HepG2 (cell line): Measurements from ENCODE around the gene B3GNT2. TPM values are rescaled to one million over a fixed set of nuclear protein-coding genes. Genes with fewer than 3 reads are reported as not detected.
A peak's percentile ranks its signal among the peaks of the same experiment; 100 is the strongest.

ENCODE experiments used
- ATAC-seq: fragments of 200-7000 bp; cut with Tn5 transposase; 3 replicates; pipeline ENCODE4 v1.9.1; 2020; ENCODE audit warnings: mild to moderate bottlenecking, moderate library complexity
- BruUV-seq: library from RNA; stranded (reverse); fragments of 400-500 nt; replicated peaks from 2 replicates; lab custom pipeline; 2021; lab: Mats Ljungman, UMichigan
- CTCF ChIA-PET: fragments of 300-600 bp; formaldehyde crosslinking; extraction: SDS; loops from one replicate; lab custom pipeline; 2021; ENCODE audit warnings: low total read pairs, inconsistent platforms, low intra/inter-chr PET ratio; lab: Yijun Ruan, JAX
- POLR2A ChIA-PET: fragments of 350-600 bp; sonication (Branson Sonifier 250); formaldehyde crosslinking; loops from one replicate; lab custom pipeline; 2020; ENCODE audit warnings: antibody characterized with exemption, inconsistent platforms; lab: Yijun Ruan, JAX
- DNase-seq: peaks from one replicate; pipeline ENCODE4 v3.0.0-alpha.2; 2015; ENCODE audit warnings: low spot score
- FAIRE-seq: peaks from 3 replicates; lab custom pipeline; 2011; peaks lifted over from hg19 to GRCh38; lab: Jason Lieb, UNC
- H2AFZ ChIP-seq: one replicate; pipeline ENCODE4 v1.6.1; 2011; ENCODE audit warnings: low read length, inconsistent platforms
- H3K27ac ChIP-seq: fragments of 300-600 bp; 3 replicates; pipeline ENCODE4 v1.8.0; 2011; ENCODE audit warnings: mixed run types, mild to moderate bottlenecking, mixed read lengths, low read length, inconsistent platforms; ENCODE audit not compliant: insufficient read depth; ENCODE audit errors: extremely low read length
- H3K27me3 ChIP-seq, 2 experiments: fragments of 200-600 bp in 1 of 2; 2 replicates in 1 of 2; 3 replicates in 1 of 2; pipeline versions ENCODE4 v1.6.0 to v1.8.0; 2011; ENCODE audit warnings: low read length in 2 of 2, mild to moderate bottlenecking in 2 of 2, moderate library complexity in 2 of 2, inconsistent platforms in 1 of 2; ENCODE audit not compliant: insufficient read depth in 2 of 2, control insufficient read depth in 1 of 2
- H3K36me3 ChIP-seq, 2 experiments: fragments of 200-600 bp in 1 of 2; replicated peaks in 1 of 2; 2 replicates in 1 of 2; 3 replicates in 1 of 2; pipeline versions ENCODE4 v1.5.1 to v1.8.0; 2011; ENCODE audit warnings: low read length in 2 of 2, inconsistent platforms in 1 of 2; ENCODE audit not compliant: insufficient read depth in 2 of 2, control insufficient read depth in 1 of 2
- H3K4me1 ChIP-seq: 2 replicates; pipeline ENCODE4 v1.5.1; 2012; ENCODE audit warnings: low read length, inconsistent platforms; ENCODE audit not compliant: insufficient read depth
- H3K4me2 ChIP-seq: 2 replicates; pipeline ENCODE4 v1.6.0; 2011; ENCODE audit warnings: low read depth, low read length, inconsistent platforms
- H3K4me3 ChIP-seq, 3 experiments: fragments of 200-600 bp in 1 of 3; sonication (generic), shearing (Covaris generic) in 1 of 3; replicated peaks in 1 of 3; 2 replicates each; pipeline ENCODE4 v1.5.1; 2011 to 2016; ENCODE audit warnings: low read length in 3 of 3, inconsistent platforms in 2 of 3, low read depth in 2 of 3, mild to moderate bottlenecking in 2 of 3, control low read depth in 1 of 3, mixed read lengths in 1 of 3; ENCODE audit not compliant: insufficient read depth in 1 of 3
- H3K79me2 ChIP-seq: one replicate; pipeline ENCODE4 v1.6.1; 2011; ENCODE audit warnings: low read length, inconsistent platforms; ENCODE audit not compliant: insufficient read depth
- H3K9ac ChIP-seq: 2 replicates; pipeline ENCODE4 v1.6.0; 2011; ENCODE audit warnings: mild to moderate bottlenecking, low read depth, low read length, inconsistent platforms; ENCODE audit not compliant: insufficient read depth
- H3K9me3 ChIP-seq: 2 replicates; pipeline ENCODE4 v1.5.1; 2012; ENCODE audit warnings: mild to moderate bottlenecking, low read length
- H4K20me1 ChIP-seq: 2 replicates; pipeline ENCODE4 v1.6.0; 2011; ENCODE audit warnings: inconsistent platforms, mild to moderate bottlenecking, low read length, moderate library complexity; ENCODE audit not compliant: insufficient read depth
- DNMT3B ChIP-seq: conservative IDR thresholded peaks from 2 replicates; pipeline ENCODE4 v1.6.1; 2016; ENCODE audit warnings: missing biosample characterization, control low read depth
- IKZF1 ChIP-seq: fragments of 450-650 bp; IDR thresholded peaks from 2 replicates; pipeline ENCODE4 v1.7.1; 2016
- MAZ ChIP-seq, 2 experiments: sonication (generic) in 1 of 2; formaldehyde crosslinking in 1 of 2; IDR thresholded peaks; 2 replicates each; pipeline versions ENCODE4 v1.5.0 to v1.6.1; 2012 to 2020; ENCODE audit warnings: low read depth in 2 of 2, mild to moderate bottlenecking in 2 of 2, borderline replicate concordance in 1 of 2, improper control_type of control experiment in 1 of 2, low read length in 1 of 2, missing genetic modification reagents in 1 of 2, moderate library complexity in 1 of 2
- MED8 ChIP-seq: sonication (generic); formaldehyde crosslinking; IDR thresholded peaks from 2 replicates; pipeline ENCODE4 v1.8.1; 2023; ENCODE audit warnings: mild to moderate bottlenecking, missing genetic modification reagents; ENCODE audit not compliant: insufficient replicate concordance
- NFYB ChIP-seq: sonication (generic); formaldehyde crosslinking; IDR thresholded peaks from 2 replicates; pipeline ENCODE4 v1.4.0; 2020; ENCODE audit warnings: missing genetic modification reagents
- NFYC ChIP-seq: IDR thresholded peaks from 2 replicates; pipeline ENCODE4 v1.6.1; 2016; ENCODE audit warnings: missing genetic modification reagents, missing compliant biosample characterization
- RAD51 ChIP-seq: fragments of 450-650 bp; IDR thresholded peaks from 2 replicates; pipeline ENCODE4 v1.6.1; 2016; ENCODE audit warnings: borderline replicate concordance
- ZNF484 ChIP-seq: sonication (generic); formaldehyde crosslinking; IDR thresholded peaks from 2 replicates; pipeline ENCODE4 v1.5.1; 2020; ENCODE audit warnings: mild to moderate bottlenecking, low read depth, missing genetic modification reagents, borderline replicate concordance
- ZNF781 ChIP-seq: sonication (generic); formaldehyde crosslinking; IDR thresholded peaks from 2 replicates; pipeline ENCODE4 v1.5.1; 2020; ENCODE audit warnings: borderline replicate concordance, mild to moderate bottlenecking, missing genetic modification reagents; ENCODE audit errors: not compliant biosample characterization
- WGBS: methylation state at CpG from one replicate; pipeline ENCODE4 v1.1.6; 2017; ENCODE audit warnings: low lambda C conversion rate; 5-methylcytosine and 5-hydroxymethylcytosine counted together
- in situ Hi-C: cut with HindIII; loops from 2 replicates; pipeline ENCODE4 v1.10.0; 2017; ENCODE audit warnings: low pct_unique_long_range_greater_than_20kb; ENCODE audit not compliant: extremely low pct_ligation_motif_present
- intact Hi-C: fragments of 100-400 bp; cut with micrococcal nuclease; formaldehyde crosslinking; loops from one replicate; pipeline ENCODE4 v1.10.0; 2022; ENCODE audit not compliant: unreplicated experiment
- polyA plus RNA-seq, 8 experiments: library from polyadenylated mRNA; depleted of rRNA in 3 of 8; stranded (reverse) in 7 of 8; unstranded in 1 of 8; fragments of >200 nt; fragmentation: Illumina TruSeq in 4 of 8; extraction: Trizol in 4 of 8; gene quantifications; 2 replicates each; pipeline versions ENCODE4 v1.2.1 to v1.2.3, GENCODE V29; 2011 to 2016; ENCODE audit warnings: low read depth in 4 of 8, missing spikeins in 1 of 8, mixed read lengths in 1 of 8; ENCODE audit not compliant: insufficient read depth in 1 of 8
- total RNA-seq, 5 experiments: library from RNA; depleted of rRNA; stranded (reverse); fragments of >200 nt; fragmentation: Illumina TruSeq; extraction: Trizol; gene quantifications; 2 replicates each; pipeline ENCODE4 v1.2.3, GENCODE V29; 2016; ENCODE audit warnings: low read depth in 1 of 5
- TF ChIP-seq, protein P1 (sequence below): sonication (generic); formaldehyde crosslinking; IDR thresholded peaks from 2 replicates; pipeline ENCODE4 v1.5.0; 2020; ENCODE audit warnings: missing genetic modification reagents
- TF ChIP-seq, protein P2 (sequence below): sonication (generic); formaldehyde crosslinking; conservative IDR thresholded peaks from 2 replicates; pipeline ENCODE4 v1.4.0; 2020; ENCODE audit warnings: mild to moderate bottlenecking, missing genetic modification reagents, moderate library complexity

B3GNT2 gene
- total and polyA plus RNA-seq, 2 of the 13 experiments (the other 11 are each of a cell fraction or from before 2014, with no cell fraction given), result 26.3 to 28.5 TPM

- TF ChIP-seq IKZF1 (no peak), MED8 (CRISPR knock-in tag) (no peak)
- TF ChIP-seq, protein P1, sequence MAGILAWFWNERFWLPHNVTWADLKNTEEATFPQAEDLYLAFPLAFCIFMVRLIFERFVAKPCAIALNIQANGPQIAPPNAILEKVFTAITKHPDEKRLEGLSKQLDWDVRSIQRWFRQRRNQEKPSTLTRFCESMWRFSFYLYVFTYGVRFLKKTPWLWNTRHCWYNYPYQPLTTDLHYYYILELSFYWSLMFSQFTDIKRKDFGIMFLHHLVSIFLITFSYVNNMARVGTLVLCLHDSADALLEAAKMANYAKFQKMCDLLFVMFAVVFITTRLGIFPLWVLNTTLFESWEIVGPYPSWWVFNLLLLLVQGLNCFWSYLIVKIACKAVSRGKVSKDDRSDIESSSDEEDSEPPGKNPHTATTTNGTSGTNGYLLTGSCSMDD (CRISPR knock-in tag), result no peak
These were observed 11.2 kb upstream of the B3GNT2 start (continued) for GRCh38 chr2:62184512-62185230.

- no peak overlapping the region for H3K4me2 ChIP-seq
- DNase-seq (no peak), FAIRE-seq (no peak), ATAC-seq (no peak)
- no TSS peak for BruUV-seq
- in situ Hi-C loops, result no loop called here
- H3K4me3 ChIP-seq, result no peak overlapping the region
- H3K4me1 ChIP-seq, result peaks cover 12% of the 10 kb centered on the region
- H3K36me3 ChIP-seq, result no peaks in the 10 kb centered on the region
- ChIA-PET CTCF (no interaction called here), POLR2A (no interaction called here)
- TF ChIP-seq RAD51 (peak; percentile 11; the same call in 1 of the 2 replicates), MAZ (IDR thresholded peaks at IDR 0.05; ENCODE audit: borderline replicate concordance, low read depth, low read length) (no peak), MAZ (CRISPR knock-in tag; IDR thresholded peaks at IDR 0.05; ENCODE audit: low read depth) (0 out of 2 replicates have a peak, but pooled peaks have one; percentile 19), ZNF781 (no peak), DNMT3B (CRISPR knock-in tag) (no peak), NFYB (peak; percentile 49; the same call in 1 of the 2 replicates), ZNF484 (no peak), NFYC (CRISPR knock-in tag) (peak; percentile 48; the same call in 1 of the 2 replicates)
- TF ChIP-seq, protein P2, sequence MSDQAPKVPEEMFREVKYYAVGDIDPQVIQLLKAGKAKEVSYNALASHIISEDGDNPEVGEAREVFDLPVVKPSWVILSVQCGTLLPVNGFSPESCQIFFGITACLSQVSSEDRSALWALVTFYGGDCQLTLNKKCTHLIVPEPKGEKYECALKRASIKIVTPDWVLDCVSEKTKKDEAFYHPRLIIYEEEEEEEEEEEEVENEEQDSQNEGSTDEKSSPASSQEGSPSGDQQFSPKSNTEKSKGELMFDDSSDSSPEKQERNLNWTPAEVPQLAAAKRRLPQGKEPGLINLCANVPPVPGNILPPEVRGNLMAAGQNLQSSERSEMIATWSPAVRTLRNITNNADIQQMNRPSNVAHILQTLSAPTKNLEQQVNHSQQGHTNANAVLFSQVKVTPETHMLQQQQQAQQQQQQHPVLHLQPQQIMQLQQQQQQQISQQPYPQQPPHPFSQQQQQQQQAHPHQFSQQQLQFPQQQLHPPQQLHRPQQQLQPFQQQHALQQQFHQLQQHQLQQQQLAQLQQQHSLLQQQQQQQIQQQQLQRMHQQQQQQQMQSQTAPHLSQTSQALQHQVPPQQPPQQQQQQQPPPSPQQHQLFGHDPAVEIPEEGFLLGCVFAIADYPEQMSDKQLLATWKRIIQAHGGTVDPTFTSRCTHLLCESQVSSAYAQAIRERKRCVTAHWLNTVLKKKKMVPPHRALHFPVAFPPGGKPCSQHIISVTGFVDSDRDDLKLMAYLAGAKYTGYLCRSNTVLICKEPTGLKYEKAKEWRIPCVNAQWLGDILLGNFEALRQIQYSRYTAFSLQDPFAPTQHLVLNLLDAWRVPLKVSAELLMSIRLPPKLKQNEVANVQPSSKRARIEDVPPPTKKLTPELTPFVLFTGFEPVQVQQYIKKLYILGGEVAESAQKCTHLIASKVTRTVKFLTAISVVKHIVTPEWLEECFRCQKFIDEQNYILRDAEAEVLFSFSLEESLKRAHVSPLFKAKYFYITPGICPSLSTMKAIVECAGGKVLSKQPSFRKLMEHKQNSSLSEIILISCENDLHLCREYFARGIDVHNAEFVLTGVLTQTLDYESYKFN (CRISPR knock-in tag), result no peak
- H3K9me3 ChIP-seq, result no peaks in the 10 kb centered on the region
- peaks cover 4 to 6% of the 10 kb centered on the region in 2 experiments; a peak in 2 of 5 replicates for H3K27me3 ChIP-seq
- no peaks in the 10 kb centered on the region for H3K79me2 ChIP-seq
- H2AFZ ChIP-seq, result no peak overlapping the region
- intact Hi-C loops, result no loop called here
- no peak overlapping the region for H3K27ac ChIP-seq
- no peak overlapping the region for H3K9ac ChIP-seq
- WGBS, result 70% methylated on average over 15 of the region's 15 CpGs
- H4K20me1 ChIP-seq, result no peaks in the 10 kb centered on the region
These were observed 10.3 kb upstream of the B3GNT2 start for GRCh38 chr2:62185475-62186155.
